DMS 273 treated with DMSO at 0.1 percent for 48 hours (cell line): Measurements from ENCODE around the gene DLG3.

ENCODE experiments used
- DNase-seq: peaks from one replicate; lab custom pipeline; 2025; lab: John Stamatoyannopoulos, UW

The DLG3 gene

GRCh38 chrX:70525733-70526132 is 81.1 kb downstream of the DLG3 start:
- no peak for DNase-seq

- no peak for DNase-seq
Measured at GRCh38 chrX:70527053-70527452, 82.4 kb downstream of the DLG3 start.

- DNase-seq: no peak
Measured at GRCh38 chrX:70527610-70528345, 83.1 kb downstream of the DLG3 start.

GRCh38 chrX:70535198-70535597 is 90.6 kb downstream of the DLG3 start:
- DNase-seq: no peak

- no peak for DNase-seq
Measured at GRCh38 chrX:70549429-70549828, 104.8 kb downstream of the DLG3 start.

GRCh38 chrX:70552130-70552704 is 107.6 kb downstream of the DLG3 start:
- DNase-seq: no peak

GRCh38 chrX:70553516-70553915 is 108.9 kb downstream of the DLG3 start:
- DNase-seq: no peak

- DNase-seq: no peak
Measured at GRCh38 chrX:70554081-70554480, 109.4 kb downstream of the DLG3 start.

- no peak for DNase-seq
Measured at GRCh38 chrX:70554523-70554922, 109.9 kb downstream of the DLG3 start.

GRCh38 chrX:70554948-70555347 is 110.3 kb downstream of the DLG3 start:
- no peak for DNase-seq
